SK-N-SH treated with all-trans-retinoic acid at 6 μM for 48 hours (cell line): ENCODE data around the gene SRF.

Source experiments
- ATAC-seq: fragments of 200-7000 bp; cut with Tn5 transposase; 3 replicates; pipeline ENCODE4 v1.9.1; 2020; ENCODE audit warnings: mild to moderate bottlenecking, moderate library complexity
- ARNTL ChIP-seq: fragments of 450-650 bp; formaldehyde crosslinking; IDR thresholded peaks from 2 replicates; pipeline ENCODE4 v1.5.0; 2020; ENCODE audit warnings: low read depth, mild to moderate bottlenecking, moderate library complexity, borderline replicate concordance
- BACH2 ChIP-seq: fragments of 250-450 bp; sonication (Bioruptor Pico); IDR thresholded peaks from 2 replicates; pipeline ENCODE4 v1.9.0; 2021; ENCODE audit warnings: mild to moderate bottlenecking, borderline replicate concordance
- CREB5 ChIP-seq: fragments of 250-450 bp; sonication (Bioruptor Pico); IDR thresholded peaks from 2 replicates; pipeline ENCODE4 v1.5.1; 2020; ENCODE audit warnings: low read depth, mild to moderate bottlenecking, moderate library complexity
- CSDC2 ChIP-seq: fragments of 250-450 bp; sonication (Bioruptor Pico); IDR thresholded peaks from 2 replicates; pipeline ENCODE4 v1.5.0; 2020; ENCODE audit warnings: mild to moderate bottlenecking, moderate library complexity
- CSRNP3 ChIP-seq: fragments of 250-450 bp; sonication (Bioruptor Pico); IDR thresholded peaks from 2 replicates; pipeline ENCODE4 v1.5.1; 2021; ENCODE audit warnings: mild to moderate bottlenecking, moderate library complexity
- ESRRG ChIP-seq: fragments of 250-450 bp; sonication (Bioruptor Pico); IDR thresholded peaks from 2 replicates; pipeline ENCODE4 v1.6.1; 2021; ENCODE audit warnings: mild to moderate bottlenecking
- GLIS3 ChIP-seq: fragments of 250-450 bp; sonication (Bioruptor Pico); IDR thresholded peaks from 2 replicates; pipeline ENCODE4 v1.5.0; 2020; ENCODE audit warnings: mild to moderate bottlenecking, moderate library complexity
- ISL1 ChIP-seq: fragments of 250-450 bp; sonication (Bioruptor Pico); IDR thresholded peaks from 2 replicates; pipeline ENCODE4 v2.1.2; 2022; ENCODE audit warnings: mild to moderate bottlenecking, moderate library complexity
- OSR1 ChIP-seq: fragments of 250-450 bp; sonication (Bioruptor Pico); IDR thresholded peaks from 2 replicates; pipeline ENCODE4 v1.8.0; 2022; ENCODE audit warnings: moderate library complexity, mild to moderate bottlenecking, inconsistent platforms
- PATZ1 ChIP-seq: fragments of 250-450 bp; sonication (Bioruptor Pico); IDR thresholded peaks from 2 replicates; pipeline ENCODE4 v1.8.0; 2020; ENCODE audit warnings: mild to moderate bottlenecking, moderate library complexity, borderline replicate concordance
- POU6F1 ChIP-seq: fragments of 250-450 bp; sonication (Bioruptor Pico); IDR thresholded peaks from 2 replicates; pipeline ENCODE4 v1.8.0; 2021; ENCODE audit warnings: low read depth, mild to moderate bottlenecking, moderate library complexity, borderline replicate concordance
- PPARA ChIP-seq: fragments of 250-450 bp; sonication (Bioruptor Pico); IDR thresholded peaks from 2 replicates; pipeline ENCODE4 v1.5.0; 2020; ENCODE audit warnings: mild to moderate bottlenecking, borderline replicate concordance
- RARB ChIP-seq: fragments of 250-450 bp; sonication (Bioruptor Pico); IDR thresholded peaks from 2 replicates; pipeline ENCODE4 v1.8.0; 2021; ENCODE audit warnings: mild to moderate bottlenecking, moderate library complexity
- SNAI2 ChIP-seq: fragments of 250-450 bp; sonication (Bioruptor Pico); IDR thresholded peaks from 2 replicates; pipeline ENCODE4 v1.5.0; 2020; ENCODE audit warnings: mild to moderate bottlenecking, moderate library complexity
- TCF4 ChIP-seq: fragments of 250-450 bp; sonication (Bioruptor Pico); IDR thresholded peaks from 2 replicates; pipeline ENCODE4 v1.8.0; 2021; ENCODE audit warnings: mild to moderate bottlenecking, moderate library complexity, borderline replicate concordance
- TOX ChIP-seq: fragments of 250-450 bp; sonication (Bioruptor Pico); IDR thresholded peaks from 2 replicates; pipeline ENCODE4 v1.8.0; 2021; ENCODE audit warnings: mild to moderate bottlenecking, moderate library complexity, borderline replicate concordance
- TSHZ2 ChIP-seq: fragments of 250-450 bp; sonication (Bioruptor Pico); IDR thresholded peaks from 2 replicates; pipeline ENCODE4 v1.5.0; 2020; ENCODE audit warnings: mild to moderate bottlenecking, moderate library complexity
- ZC3H10 ChIP-seq: fragments of 250-450 bp; sonication (Bioruptor Pico); IDR thresholded peaks from 2 replicates; pipeline ENCODE4 v1.5.1; 2021; ENCODE audit warnings: mild to moderate bottlenecking, moderate library complexity
- ZFP3 ChIP-seq: fragments of 250-450 bp; sonication (Bioruptor Pico); IDR thresholded peaks from 2 replicates; pipeline ENCODE4 v1.5.0; 2020; ENCODE audit warnings: mild to moderate bottlenecking, moderate library complexity
- ZFP30 ChIP-seq: fragments of 450-650 bp; formaldehyde crosslinking; IDR thresholded peaks from 2 replicates; pipeline ENCODE4 v1.5.0; 2022; ENCODE audit warnings: mild to moderate bottlenecking, moderate library complexity
- ZNF565 ChIP-seq: fragments of 450-650 bp; formaldehyde crosslinking; conservative IDR thresholded peaks from 2 replicates; pipeline ENCODE4 v1.5.0; 2020; ENCODE audit warnings: low read depth, mild to moderate bottlenecking, moderate library complexity
- ZNF70 ChIP-seq: fragments of 450-650 bp; formaldehyde crosslinking; IDR thresholded peaks from 2 replicates; pipeline ENCODE4 v1.5.0; 2020; ENCODE audit warnings: mild to moderate bottlenecking, moderate library complexity
- ZNF8 ChIP-seq: fragments of 450-650 bp; formaldehyde crosslinking; IDR thresholded peaks from 2 replicates; pipeline ENCODE4 v1.5.0; 2020; ENCODE audit warnings: mild to moderate bottlenecking, moderate library complexity

SRF gene

GRCh38 chr6:43186706-43187105 lies 15.6 kb downstream of the SRF start:
- ATAC-seq: no peak
- TF ChIP-seq OSR1 (CRISPR knock-in tag) (no peak), PPARA (CRISPR knock-in tag) (no peak), ZFP3 (no peak), CSRNP3 (CRISPR knock-in tag) (no peak), PATZ1 (CRISPR knock-in tag) (no peak), TSHZ2 (no peak), ISL1 (CRISPR knock-in tag) (no peak), SNAI2 (CRISPR knock-in tag) (no peak), CREB5 (CRISPR knock-in tag) (no peak), ZC3H10 (CRISPR knock-in tag) (no peak), ZNF70 (CRISPR knock-in tag) (no peak), TOX (CRISPR knock-in tag) (no peak), POU6F1 (CRISPR knock-in tag) (no peak), GLIS3 (CRISPR knock-in tag) (no peak), ZNF8 (CRISPR knock-in tag) (no peak), CSDC2 (CRISPR knock-in tag) (no peak), TCF4 (CRISPR knock-in tag) (no peak)

- ATAC-seq: no peak
- no peak for TF ChIP-seq PATZ1 (CRISPR knock-in tag)
- no peak for TF ChIP-seq GLIS3 (CRISPR knock-in tag)
- no peak for TF ChIP-seq SNAI2 (CRISPR knock-in tag)
- TF ChIP-seq ZNF565 (CRISPR knock-in tag): no peak
- no peak for TF ChIP-seq BACH2 (CRISPR knock-in tag)
- TF ChIP-seq TSHZ2: no peak
- TF ChIP-seq ISL1 (CRISPR knock-in tag): no peak
- TF ChIP-seq ARNTL: no peak
- TF ChIP-seq ZNF70 (CRISPR knock-in tag): no peak
- no peak for TF ChIP-seq POU6F1 (CRISPR knock-in tag)
- TF ChIP-seq ZNF8 (CRISPR knock-in tag): no peak
- no peak for TF ChIP-seq ZFP3
- no peak for TF ChIP-seq ESRRG (CRISPR knock-in tag)
- TF ChIP-seq OSR1 (CRISPR knock-in tag): no peak
- no peak for TF ChIP-seq RARB (CRISPR knock-in tag)
- no peak for TF ChIP-seq ZFP30 (CRISPR knock-in tag)
- TF ChIP-seq CSDC2 (CRISPR knock-in tag): no peak
Measured at GRCh38 chr6:43187821-43188220, 16.8 kb downstream of the SRF start.
